B cell (primary cell): Measurements from ENCODE around the gene GPR15LG. TPM values are rescaled to one million over a fixed set of nuclear protein-coding genes. Genes with fewer than 3 reads are reported as not detected.

Source experiments
- ATAC-seq: fragments of 200-7000 bp; cut with Tn5 transposase; one replicate; pipeline ENCODE4 v1.10.0; 2021; ENCODE audit warnings: low read depth, mild to moderate bottlenecking, moderate number of reproducible peaks, moderate library complexity
- CTCF ChIA-PET: fragments of 350-600 bp; sonication (Branson Sonifier 250); formaldehyde crosslinking; loops from one replicate; lab custom pipeline; 2021; ENCODE audit warnings: antibody characterized with exemption, inconsistent platforms; lab: Charles Lee
- POLR2A ChIA-PET: fragments of 350-600 bp; sonication (Branson Sonifier 250); formaldehyde crosslinking; loops from one replicate; lab custom pipeline; 2021; ENCODE audit warnings: antibody characterized with exemption; lab: Charles Lee
- DNase-seq: peaks from one replicate; pipeline ENCODE4 v3.0.0; 2013
- H2AFZ ChIP-seq: 2 replicates; pipeline ENCODE4 v1.6.1; 2012; ENCODE audit warnings: mild to moderate bottlenecking, low read depth, low read length; ENCODE audit not compliant: insufficient read depth, poor library complexity, severe bottlenecking
- H3K27ac ChIP-seq, 2 donors: 1 replicate in 1 of 2; 2 replicates in 1 of 2; pipeline ENCODE4 v1.5.1; 2012 to 2013; ENCODE audit warnings: low read length in 2 of 2, mild to moderate bottlenecking in 2 of 2, moderate library complexity in 1 of 2
- H3K27me3 ChIP-seq, 4 experiments: fragments of 200-600 bp in 1 of 4; sonication (generic) in 1 of 4; replicated peaks in 1 of 4; 1 replicate in 2 of 4; 2 replicates in 2 of 4; pipeline versions ENCODE4 v1.6.1 to v1.7.0; 2013 to 2016; ENCODE audit warnings: low read length in 3 of 4, mild to moderate bottlenecking in 2 of 4, mixed read lengths in 1 of 4, moderate library complexity in 1 of 4; ENCODE audit not compliant: insufficient read depth in 4 of 4, control insufficient read depth in 3 of 4; ENCODE audit errors: control extremely low read depth in 1 of 4
- H3K36me3 ChIP-seq, 2 experiments: replicated peaks in 1 of 2; 1 replicate in 1 of 2; 2 replicates in 1 of 2; pipeline versions ENCODE4 v1.6.1 to v1.7.1; 2013; ENCODE audit warnings: low read length in 1 of 2; ENCODE audit not compliant: insufficient read depth in 2 of 2, control insufficient read depth in 1 of 2; ENCODE audit errors: control extremely low read depth in 1 of 2, extremely low read depth in 1 of 2
- H3K4me1 ChIP-seq, 2 donors: fragments of 200-600 bp in 1 of 2; sonication (generic) in 1 of 2; 1 replicate in 1 of 2; 2 replicates in 1 of 2; pipeline versions ENCODE4 v1.5.1 to v1.6.1; 2013 to 2017; ENCODE audit warnings: low read length in 2 of 2; ENCODE audit not compliant: control insufficient read depth in 2 of 2, insufficient read depth in 2 of 2
- H3K4me2 ChIP-seq: replicated peaks from 2 replicates; pipeline ENCODE3; 2012; ENCODE audit warnings: mild to moderate bottlenecking, low read depth, low read length; ENCODE audit not compliant: poor library complexity, severe bottlenecking
- H3K4me3 ChIP-seq, 5 experiments: fragments of 200-600 bp in 1 of 5; sonication (generic) in 1 of 5; 1 replicate in 3 of 5; 2 replicates in 2 of 5; pipeline versions ENCODE4 v1.5.1 to v1.7.0; 2011 to 2016; ENCODE audit warnings: low read length in 4 of 5, mild to moderate bottlenecking in 4 of 5, low read depth in 2 of 5, control low read depth in 1 of 5, moderate library complexity in 1 of 5; ENCODE audit not compliant: insufficient read depth in 1 of 5; ENCODE audit errors: control extremely low read depth in 1 of 5, extremely low read depth in 1 of 5
- H3K79me2 ChIP-seq: fragments of 200-600 bp; sonication (generic); one replicate; pipeline ENCODE4 v1.6.0; 2016; ENCODE audit warnings: low read length; ENCODE audit not compliant: control insufficient read depth, insufficient read depth
- H3K9ac ChIP-seq: fragments of 200-600 bp; sonication (generic); 2 replicates; pipeline ENCODE4 v1.6.1; 2017; ENCODE audit warnings: mild to moderate bottlenecking, low read length, moderate library complexity
- H3K9me3 ChIP-seq, 3 donors: one replicate each; pipeline versions ENCODE4 v1.6.1 to v1.7.1; 2013; ENCODE audit warnings: low read length in 2 of 3; ENCODE audit not compliant: control insufficient read depth in 2 of 3, insufficient read depth in 1 of 3; ENCODE audit errors: control extremely low read depth in 1 of 3
- H4K20me1 ChIP-seq: 2 replicates; pipeline ENCODE4 v1.6.0; 2012; ENCODE audit warnings: mild to moderate bottlenecking, low read length; ENCODE audit not compliant: insufficient read depth, control insufficient read depth, poor library complexity, severe bottlenecking
- H3K27ac Mint-ChIP-seq: one replicate; pipeline ENCODE4 v1.8.0; 2021; ENCODE audit warnings: mixed read lengths
- H3K27me3 Mint-ChIP-seq: one replicate; pipeline ENCODE4 v1.8.0; 2021; ENCODE audit warnings: mixed read lengths
- H3K4me1 Mint-ChIP-seq: one replicate; pipeline ENCODE4 v1.8.0; 2021; ENCODE audit warnings: mixed read lengths
- H3K4me3 Mint-ChIP-seq: one replicate; pipeline ENCODE4 v1.8.0; 2021; ENCODE audit warnings: mixed read lengths
- H3K9me3 Mint-ChIP-seq: one replicate; pipeline ENCODE4 v1.8.0; 2022; ENCODE audit warnings: mixed read lengths; ENCODE audit not compliant: insufficient read depth
- EZH2 ChIP-seq: IDR thresholded peaks from 2 replicates; pipeline ENCODE4 v1.6.1; 2012; ENCODE audit warnings: borderline replicate concordance, low read depth, mild to moderate bottlenecking, moderate library complexity, low read length; ENCODE audit not compliant: insufficient read depth, poor library complexity, severe bottlenecking
- WGBS: methylation state at CpG from one replicate; pipeline ENCODE4 v1.1.5; 2013; ENCODE audit warnings: missing lambda C conversion rate; ENCODE audit not compliant: insufficient coverage; 5-methylcytosine and 5-hydroxymethylcytosine counted together
- intact Hi-C: fragments of 100-400 bp; cut with micrococcal nuclease; formaldehyde crosslinking; loops from one replicate; pipeline ENCODE4 v1.10.0; 2022
- polyA plus RNA-seq: library from polyadenylated mRNA; depleted of rRNA; stranded (reverse); fragments of >200 nt; gene quantifications from 2 replicates; pipeline ENCODE4 v1.2.3, GENCODE V29; 2012
- total RNA-seq, 2 donors: library from RNA; stranded (reverse); fragments of 120-200 nt in 1 of 2; gene quantifications; 1 replicate in 1 of 2; 2 replicates in 1 of 2; pipeline versions ENCODE4 v1.2.3 to v1.2.4, GENCODE V29; 2013 to 2022
- TF ChIP-seq, protein P1 (sequence below): fragments of 200-600 bp; IDR thresholded peaks from one replicate; pipeline ENCODE4 v1.8.0; 2022; ENCODE audit warnings: antibody characterized with exemption, mild to moderate bottlenecking

GPR15LG gene
- total and polyA plus RNA-seq, 2 donors (not counting 1 experiment from before 2014, with no cell fraction given): not detected

GRCh38 chr10:84163996-84164395, 9.6 kb upstream of the GPR15LG start:
- peaks cover 0 to 5% (median 0%) of the 10 kb centered on the region in 3 donors for H3K9me3 ChIP-seq
- POLR2A ChIA-PET: interaction anchor here (0.9 kb wide), 1 partner anchor 16 kb away, joined by 3 read pairs; no protein-coding TSS in a partner anchor
- Mint-ChIP-seq H3K9me3 (peaks cover 2% of the 10 kb centered on the region), H3K27ac (no peak overlapping the region), H3K4me1 (peaks cover 25% of the 10 kb centered on the region), H3K27me3 (no peaks in the 10 kb centered on the region), H3K4me3 (no peak overlapping the region)
- no peaks in the 10 kb centered on the region for H3K79me2 ChIP-seq
- no peak for TF ChIP-seq EZH2
- TF ChIP-seq, protein P1, sequence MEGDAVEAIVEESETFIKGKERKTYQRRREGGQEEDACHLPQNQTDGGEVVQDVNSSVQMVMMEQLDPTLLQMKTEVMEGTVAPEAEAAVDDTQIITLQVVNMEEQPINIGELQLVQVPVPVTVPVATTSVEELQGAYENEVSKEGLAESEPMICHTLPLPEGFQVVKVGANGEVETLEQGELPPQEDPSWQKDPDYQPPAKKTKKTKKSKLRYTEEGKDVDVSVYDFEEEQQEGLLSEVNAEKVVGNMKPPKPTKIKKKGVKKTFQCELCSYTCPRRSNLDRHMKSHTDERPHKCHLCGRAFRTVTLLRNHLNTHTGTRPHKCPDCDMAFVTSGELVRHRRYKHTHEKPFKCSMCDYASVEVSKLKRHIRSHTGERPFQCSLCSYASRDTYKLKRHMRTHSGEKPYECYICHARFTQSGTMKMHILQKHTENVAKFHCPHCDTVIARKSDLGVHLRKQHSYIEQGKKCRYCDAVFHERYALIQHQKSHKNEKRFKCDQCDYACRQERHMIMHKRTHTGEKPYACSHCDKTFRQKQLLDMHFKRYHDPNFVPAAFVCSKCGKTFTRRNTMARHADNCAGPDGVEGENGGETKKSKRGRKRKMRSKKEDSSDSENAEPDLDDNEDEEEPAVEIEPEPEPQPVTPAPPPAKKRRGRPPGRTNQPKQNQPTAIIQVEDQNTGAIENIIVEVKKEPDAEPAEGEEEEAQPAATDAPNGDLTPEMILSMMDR: no peak
- no peaks in the 10 kb centered on the region for H3K36me3 ChIP-seq
- no peak overlapping the region for H3K9ac ChIP-seq
- peaks cover 4 to 17% of the 10 kb centered on the region in 2 donors for H3K4me1 ChIP-seq
- H3K27ac ChIP-seq: no peak overlapping the region
- H4K20me1 ChIP-seq: no peaks in the 10 kb centered on the region
- H2AFZ ChIP-seq: no peak overlapping the region
- no peak for DNase-seq
- no peak overlapping the region for H3K4me3 ChIP-seq
- intact Hi-C loops: no loop called here
- CTCF ChIA-PET: interaction anchor here (0.5 to 1.6 kb wide), 4 partner anchors 8 to 28 kb away, joined by 4 to 6 read pairs (median 6); no protein-coding TSS in a partner anchor
- ATAC-seq: no peak
- H3K4me2 ChIP-seq: no peak overlapping the region
- no CpG with 5 or more reads among the region's 2 CpGs for WGBS
- H3K27me3 ChIP-seq: peaks cover 0 to 5% (median 0%) of the 10 kb centered on the region in 4 experiments

GRCh38 chr10:84164442-84164841, 9.2 kb upstream of the GPR15LG start:
- ChIA-PET POLR2A (interaction anchor here (0.9 kb wide), 1 partner anchor 16 kb away, joined by 3 read pairs; no protein-coding TSS in a partner anchor), CTCF (interaction anchor here (0.9 to 1.4 kb wide), 3 partner anchors 15 to 28 kb away, joined by 3 to 6 read pairs (median 4); no protein-coding TSS in a partner anchor)
- Histone ChIP-seq H3K9ac (no peak overlapping the region), H3K79me2 (no peaks in the 10 kb centered on the region), H3K4me3 (no peak overlapping the region), H4K20me1 (no peaks in the 10 kb centered on the region), H3K27ac (no peak overlapping the region), H3K36me3 (no peaks in the 10 kb centered on the region), H3K9me3 (peaks cover 0 to 5% (median 0%) of the 10 kb centered on the region in 3 donors), H3K4me2 (no peak overlapping the region), H3K27me3 (peaks cover 0 to 5% (median 0%) of the 10 kb centered on the region in 4 experiments), H3K4me1 (peaks cover 4 to 17% of the 10 kb centered on the region in 2 donors), H2AFZ (no peak overlapping the region)
- no peak overlapping the region for H3K27ac Mint-ChIP-seq
- intact Hi-C loops: no loop called here
- H3K9me3 Mint-ChIP-seq: peaks cover 2% of the 10 kb centered on the region
- WGBS: no CpG with 5 or more reads among the region's 2 CpGs
- TF ChIP-seq, protein P1: no peak
- no peak for TF ChIP-seq EZH2
- peaks cover 21% of the 10 kb centered on the region for H3K4me1 Mint-ChIP-seq
- no peak for DNase-seq
- ATAC-seq: no peak
- no peak overlapping the region for H3K4me3 Mint-ChIP-seq
- H3K27me3 Mint-ChIP-seq: no peaks in the 10 kb centered on the region
